Effector CD8-positive, alpha-beta T cell (primary cell): Measurements from ENCODE around the gene TRERF1.
"Not testable (repeated sequence)": the region's sequence is repeated elsewhere in the genome, so short reads cannot be mapped to it uniquely, and the experiment has no call there.

Experiments
- DNase-seq: peaks from one replicate; lab custom pipeline; 2025; lab: John Stamatoyannopoulos, UW

Gene TRERF1

GRCh38 chr6:42449917-42450476 is 1.7 kb downstream of the TRERF1 start:
- no peak for DNase-seq

- DNase-seq = no peak
These were observed 2.6 kb downstream of the TRERF1 start for GRCh38 chr6:42448927-42449659.

GRCh38 chr6:42448391-42448790 is 3.3 kb downstream of the TRERF1 start:
- no peak for DNase-seq

- no peak for DNase-seq
These were observed 4.7 kb downstream of the TRERF1 start for GRCh38 chr6:42446996-42447395.

GRCh38 chr6:42446370-42446769 is 5.4 kb downstream of the TRERF1 start:
- no peak for DNase-seq

- DNase-seq = not testable (repeated sequence)
These were observed 5.8 kb downstream of the TRERF1 start for GRCh38 chr6:42445955-42446354.

- no peak for DNase-seq
These were observed 8.2 kb downstream of the TRERF1 start for GRCh38 chr6:42443312-42444060.

- DNase-seq = no peak
These were observed 10.0 kb downstream of the TRERF1 start for GRCh38 chr6:42441697-42442081.

GRCh38 chr6:42440778-42441696 is 10.7 kb downstream of the TRERF1 start:
- no peak for DNase-seq

GRCh38 chr6:42440027-42440426 is 11.7 kb downstream of the TRERF1 start:
- DNase-seq = no peak

GRCh38 chr6:42436825-42437224 is 14.9 kb downstream of the TRERF1 start:
- DNase-seq = no peak

- no peak for DNase-seq
These were observed 17.5 kb downstream of the TRERF1 start for GRCh38 chr6:42434237-42434636.

- DNase-seq = no peak
These were observed 18.3 kb downstream of the TRERF1 start for GRCh38 chr6:42433409-42433808.

- DNase-seq = no peak
These were observed 19.8 kb downstream of the TRERF1 start for GRCh38 chr6:42431877-42432276.

- DNase-seq = no peak
These were observed 20.4 kb downstream of the TRERF1 start for GRCh38 chr6:42431356-42431755.

- no peak for DNase-seq
These were observed 21.9 kb downstream of the TRERF1 start for GRCh38 chr6:42429836-42430235.

- no peak for DNase-seq
These were observed 22.6 kb downstream of the TRERF1 start for GRCh38 chr6:42429042-42429585.

- DNase-seq = no peak
These were observed 23.2 kb downstream of the TRERF1 start for GRCh38 chr6:42428326-42429041.

GRCh38 chr6:42427871-42428270 is 23.9 kb downstream of the TRERF1 start:
- DNase-seq = no peak

GRCh38 chr6:42426191-42426590 is 25.5 kb downstream of the TRERF1 start:
- no peak for DNase-seq

- DNase-seq = no peak
These were observed 26.7 kb downstream of the TRERF1 start for GRCh38 chr6:42424906-42425474.
